ENCODE data around the gene GULP1.
"Not testable (repeated sequence)": the region's sequence is repeated elsewhere in the genome, so short reads cannot be mapped to it uniquely, and the experiment has no call there.

The GULP1 gene

GRCh38 chr2:188292348-188293239 is 920 bp downstream of the GULP1 start:
- no peak for DNase-seq (ENCODE audit: low read depth in 2 of 2)

GRCh38 chr2:188293601-188294351 is 2.1 kb downstream of the GULP1 start:
- no peak for DNase-seq (ENCODE audit: low read depth in 2 of 2)

- DNase-seq (ENCODE audit: low read depth in 2 of 2), result no peak
These were observed 2.8 kb downstream of the GULP1 start for GRCh38 chr2:188294352-188294926.

GRCh38 chr2:188295067-188295685 is 3.5 kb downstream of the GULP1 start:
- DNase-seq (ENCODE audit: low read depth in 2 of 2), result no peak

- no peak for DNase-seq (ENCODE audit: low read depth in 2 of 2)
These were observed 6.3 kb downstream of the GULP1 start for GRCh38 chr2:188297978-188298377.

GRCh38 chr2:188298937-188299371 is 7.3 kb downstream of the GULP1 start:
- not testable (repeated sequence) for DNase-seq (ENCODE audit: low read depth in 2 of 2)

- no peak for DNase-seq (ENCODE audit: low read depth in 2 of 2)
These were observed 11.8 kb downstream of the GULP1 start for GRCh38 chr2:188303363-188304031.

- no peak for DNase-seq (ENCODE audit: low read depth in 2 of 2)
These were observed 13.6 kb downstream of the GULP1 start for GRCh38 chr2:188305271-188305670.

GRCh38 chr2:188306271-188306670 is 14.6 kb downstream of the GULP1 start:
- no peak for DNase-seq (ENCODE audit: low read depth in 2 of 2)

GRCh38 chr2:188307850-188308283 is 16.2 kb downstream of the GULP1 start:
- no peak for DNase-seq (ENCODE audit: low read depth in 2 of 2)

GRCh38 chr2:188308483-188308882 is 16.8 kb downstream of the GULP1 start:
- DNase-seq (ENCODE audit: low read depth in 2 of 2), result no peak

GRCh38 chr2:188309364-188309763 is 17.7 kb downstream of the GULP1 start:
- DNase-seq (ENCODE audit: low read depth in 2 of 2), result no peak

GRCh38 chr2:188314314-188315054 is 22.8 kb downstream of the GULP1 start:
- no peak for DNase-seq (ENCODE audit: low read depth in 2 of 2)

GRCh38 chr2:188315750-188316149 is 24.1 kb downstream of the GULP1 start:
- DNase-seq (ENCODE audit: low read depth in 2 of 2), result no peak

GRCh38 chr2:188316342-188316741 is 24.7 kb downstream of the GULP1 start:
- no peak for DNase-seq (ENCODE audit: low read depth in 2 of 2)

GRCh38 chr2:188316791-188317423 is 25.2 kb downstream of the GULP1 start:
- no peak for DNase-seq (ENCODE audit: low read depth in 2 of 2)

GRCh38 chr2:188318161-188318749 is 26.6 kb downstream of the GULP1 start:
- no peak for DNase-seq (ENCODE audit: low read depth in 2 of 2)

- DNase-seq (ENCODE audit: low read depth in 2 of 2), result no peak
These were observed 28.2 kb downstream of the GULP1 start for GRCh38 chr2:188319838-188320237.

GRCh38 chr2:188320861-188321260 is 29.2 kb downstream of the GULP1 start:
- DNase-seq (ENCODE audit: low read depth in 2 of 2), result no peak

Data from stimulated activated CD8-positive, alpha-beta memory T cell treated with anti-CD3 and anti-CD28 coated beads, Interleukin-7, amount 100 ng/mL, for 4 hours (primary cell).